ENCODE results near the gene FAAH.

The FAAH gene

GRCh38 chr1:46412893-46413595, 18.9 kb downstream of the FAAH start:
- DNase-seq, result no peak
- in situ Hi-C loops (cut with MboI; ENCODE audit: low pct_unique_long_range_greater_than_20kb, low sequenced_read_pairs), result no loop called here

- peak; percentile 40 for DNase-seq
- in situ Hi-C loops (cut with MboI; ENCODE audit: low pct_unique_long_range_greater_than_20kb, low sequenced_read_pairs), result no loop called here
Observed at GRCh38 chr1:46413596-46413985, 19.5 kb downstream of the FAAH start.

GRCh38 chr1:46415514-46415913, 21.4 kb downstream of the FAAH start:
- DNase-seq, result no peak
- in situ Hi-C loops (cut with MboI; ENCODE audit: low pct_unique_long_range_greater_than_20kb, low sequenced_read_pairs), result no loop called here

- DNase-seq, result no peak
- in situ Hi-C loops (cut with MboI; ENCODE audit: low pct_unique_long_range_greater_than_20kb, low sequenced_read_pairs), result no loop called here
Observed at GRCh38 chr1:46418976-46419375, 24.9 kb downstream of the FAAH start.

GRCh38 chr1:46420533-46420915, 26.4 kb downstream of the FAAH start:
- no peak for DNase-seq
- in situ Hi-C loops (cut with MboI; ENCODE audit: low pct_unique_long_range_greater_than_20kb, low sequenced_read_pairs), result no loop called here

- DNase-seq, result no peak
- in situ Hi-C loops (cut with MboI; ENCODE audit: low pct_unique_long_range_greater_than_20kb, low sequenced_read_pairs), result no loop called here
Observed at GRCh38 chr1:46421739-46422138, 27.6 kb downstream of the FAAH start.

- in situ Hi-C loops (cut with MboI; ENCODE audit: low pct_unique_long_range_greater_than_20kb, low sequenced_read_pairs), result no loop called here
- no peak for DNase-seq
Observed at GRCh38 chr1:46422261-46422871, 28.2 kb downstream of the FAAH start.

- no peak for DNase-seq
- in situ Hi-C loops (cut with MboI; ENCODE audit: low pct_unique_long_range_greater_than_20kb, low sequenced_read_pairs), result no loop called here
Observed at GRCh38 chr1:46423574-46424240, 29.6 kb downstream of the FAAH start.

GRCh38 chr1:46424730-46425129, 30.6 kb downstream of the FAAH start:
- DNase-seq, result no peak
- in situ Hi-C loops (cut with MboI; ENCODE audit: low pct_unique_long_range_greater_than_20kb, low sequenced_read_pairs), result no loop called here

GRCh38 chr1:46425726-46426125, 31.6 kb downstream of the FAAH start:
- DNase-seq, result no peak
- in situ Hi-C loops (cut with MboI; ENCODE audit: low pct_unique_long_range_greater_than_20kb, low sequenced_read_pairs), result no loop called here

GRCh38 chr1:46427541-46427940, 33.4 kb downstream of the FAAH start:
- no peak for DNase-seq
- in situ Hi-C loops (cut with MboI; ENCODE audit: low pct_unique_long_range_greater_than_20kb, low sequenced_read_pairs), result no loop called here

- in situ Hi-C loops (cut with MboI; ENCODE audit: low pct_unique_long_range_greater_than_20kb, low sequenced_read_pairs), result no loop called here
- no peak for DNase-seq
Observed at GRCh38 chr1:46429436-46429835, 35.3 kb downstream of the FAAH start.

GRCh38 chr1:46431695-46432094, 37.6 kb downstream of the FAAH start:
- no peak for DNase-seq

GRCh38 chr1:46432781-46433327, 38.7 kb downstream of the FAAH start:
- no peak for DNase-seq
- in situ Hi-C loops (cut with MboI; ENCODE audit: low pct_unique_long_range_greater_than_20kb, low sequenced_read_pairs), result no loop called here

More at GRCh38 chr1:46431695-46432094, 37.6 kb downstream of the FAAH start:
- in situ Hi-C loops (cut with MboI; ENCODE audit: low pct_unique_long_range_greater_than_20kb, low sequenced_read_pairs), result no loop called here

GRCh38 chr1:46434358-46434757, 40.2 kb downstream of the FAAH start:
- DNase-seq, result no peak
- in situ Hi-C loops (cut with MboI; ENCODE audit: low pct_unique_long_range_greater_than_20kb, low sequenced_read_pairs), result no loop called here

- DNase-seq, result no peak
- in situ Hi-C loops (cut with MboI; ENCODE audit: low pct_unique_long_range_greater_than_20kb, low sequenced_read_pairs), result no loop called here
Observed at GRCh38 chr1:46436844-46437243, 42.7 kb downstream of the FAAH start.

- peak; percentile 86 for DNase-seq
- in situ Hi-C loops (cut with MboI; ENCODE audit: low pct_unique_long_range_greater_than_20kb, low sequenced_read_pairs), result no loop called here
Observed at GRCh38 chr1:46437723-46438122, 43.6 kb downstream of the FAAH start.

GRCh38 chr1:46438346-46438745, 44.2 kb downstream of the FAAH start:
- no peak for DNase-seq
- in situ Hi-C loops (cut with MboI; ENCODE audit: low pct_unique_long_range_greater_than_20kb, low sequenced_read_pairs), result no loop called here

GRCh38 chr1:46440478-46440877, 46.4 kb downstream of the FAAH start:
- in situ Hi-C loops (cut with MboI; ENCODE audit: low pct_unique_long_range_greater_than_20kb, low sequenced_read_pairs), result no loop called here
- DNase-seq, result no peak

Measured in KBM-7 (cell line).